ENCODE results near the gene LEFTY1.

DNA sequence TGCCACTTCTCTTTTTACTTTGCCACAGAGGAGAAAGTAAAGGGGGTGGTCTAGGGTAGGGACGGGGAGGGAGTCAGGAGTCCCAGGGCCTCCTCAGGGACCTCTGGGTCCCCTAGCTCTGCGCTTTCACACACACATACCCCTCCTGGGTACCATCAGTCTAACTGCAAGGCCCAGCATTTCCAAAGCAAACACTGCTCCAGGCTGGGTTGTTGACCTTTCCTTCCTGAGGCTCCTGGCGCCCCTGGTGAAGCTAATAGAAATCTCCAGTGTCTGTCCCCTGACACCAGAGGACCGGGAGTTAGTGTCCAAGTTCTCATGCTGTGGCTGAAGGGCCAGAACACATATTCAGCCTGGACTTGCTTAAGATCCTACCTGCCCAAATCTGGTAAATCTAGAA, 10.7 kb downstream of the LEFTY1 start:
- TF ChIP-seq POLR2AphosphoS5 (IDR thresholded peaks at IDR 0.05; ENCODE audit: low read depth, low read length) (no peak), TCF7L2 (IDR thresholded peaks at IDR 0.05; ENCODE audit: low read depth, low read length) (no peak), SIN3A (IDR thresholded peaks at IDR 0.05; ENCODE audit: borderline replicate concordance, insufficient read depth, low read depth, low read length) (no peak)
- TF ChIP-seq, protein P1, sequence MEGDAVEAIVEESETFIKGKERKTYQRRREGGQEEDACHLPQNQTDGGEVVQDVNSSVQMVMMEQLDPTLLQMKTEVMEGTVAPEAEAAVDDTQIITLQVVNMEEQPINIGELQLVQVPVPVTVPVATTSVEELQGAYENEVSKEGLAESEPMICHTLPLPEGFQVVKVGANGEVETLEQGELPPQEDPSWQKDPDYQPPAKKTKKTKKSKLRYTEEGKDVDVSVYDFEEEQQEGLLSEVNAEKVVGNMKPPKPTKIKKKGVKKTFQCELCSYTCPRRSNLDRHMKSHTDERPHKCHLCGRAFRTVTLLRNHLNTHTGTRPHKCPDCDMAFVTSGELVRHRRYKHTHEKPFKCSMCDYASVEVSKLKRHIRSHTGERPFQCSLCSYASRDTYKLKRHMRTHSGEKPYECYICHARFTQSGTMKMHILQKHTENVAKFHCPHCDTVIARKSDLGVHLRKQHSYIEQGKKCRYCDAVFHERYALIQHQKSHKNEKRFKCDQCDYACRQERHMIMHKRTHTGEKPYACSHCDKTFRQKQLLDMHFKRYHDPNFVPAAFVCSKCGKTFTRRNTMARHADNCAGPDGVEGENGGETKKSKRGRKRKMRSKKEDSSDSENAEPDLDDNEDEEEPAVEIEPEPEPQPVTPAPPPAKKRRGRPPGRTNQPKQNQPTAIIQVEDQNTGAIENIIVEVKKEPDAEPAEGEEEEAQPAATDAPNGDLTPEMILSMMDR (IDR thresholded peaks at IDR 0.05): no peak
- TF ChIP-seq, protein P2, sequence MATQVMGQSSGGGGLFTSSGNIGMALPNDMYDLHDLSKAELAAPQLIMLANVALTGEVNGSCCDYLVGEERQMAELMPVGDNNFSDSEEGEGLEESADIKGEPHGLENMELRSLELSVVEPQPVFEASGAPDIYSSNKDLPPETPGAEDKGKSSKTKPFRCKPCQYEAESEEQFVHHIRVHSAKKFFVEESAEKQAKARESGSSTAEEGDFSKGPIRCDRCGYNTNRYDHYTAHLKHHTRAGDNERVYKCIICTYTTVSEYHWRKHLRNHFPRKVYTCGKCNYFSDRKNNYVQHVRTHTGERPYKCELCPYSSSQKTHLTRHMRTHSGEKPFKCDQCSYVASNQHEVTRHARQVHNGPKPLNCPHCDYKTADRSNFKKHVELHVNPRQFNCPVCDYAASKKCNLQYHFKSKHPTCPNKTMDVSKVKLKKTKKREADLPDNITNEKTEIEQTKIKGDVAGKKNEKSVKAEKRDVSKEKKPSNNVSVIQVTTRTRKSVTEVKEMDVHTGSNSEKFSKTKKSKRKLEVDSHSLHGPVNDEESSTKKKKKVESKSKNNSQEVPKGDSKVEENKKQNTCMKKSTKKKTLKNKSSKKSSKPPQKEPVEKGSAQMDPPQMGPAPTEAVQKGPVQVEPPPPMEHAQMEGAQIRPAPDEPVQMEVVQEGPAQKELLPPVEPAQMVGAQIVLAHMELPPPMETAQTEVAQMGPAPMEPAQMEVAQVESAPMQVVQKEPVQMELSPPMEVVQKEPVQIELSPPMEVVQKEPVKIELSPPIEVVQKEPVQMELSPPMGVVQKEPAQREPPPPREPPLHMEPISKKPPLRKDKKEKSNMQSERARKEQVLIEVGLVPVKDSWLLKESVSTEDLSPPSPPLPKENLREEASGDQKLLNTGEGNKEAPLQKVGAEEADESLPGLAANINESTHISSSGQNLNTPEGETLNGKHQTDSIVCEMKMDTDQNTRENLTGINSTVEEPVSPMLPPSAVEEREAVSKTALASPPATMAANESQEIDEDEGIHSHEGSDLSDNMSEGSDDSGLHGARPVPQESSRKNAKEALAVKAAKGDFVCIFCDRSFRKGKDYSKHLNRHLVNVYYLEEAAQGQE (IDR thresholded peaks at IDR 0.05; ENCODE audit: insufficient read depth in 1 of 2, low read depth in 2 of 2, low read length in 1 of 2): no peak

Measured in Panc1 (cell line).